HG03521 (cell line): ENCODE measurements around the gene NATD1.

Experiments used
- ATAC-seq: cut with Tn5 transposase; IDR thresholded peaks from one replicate; pipeline ENCODE4 v1.9.1; 2021; ENCODE audit warnings: mild to moderate bottlenecking, moderate library complexity; ENCODE audit not compliant: unreplicated experiment

NATD1 gene

DNA sequence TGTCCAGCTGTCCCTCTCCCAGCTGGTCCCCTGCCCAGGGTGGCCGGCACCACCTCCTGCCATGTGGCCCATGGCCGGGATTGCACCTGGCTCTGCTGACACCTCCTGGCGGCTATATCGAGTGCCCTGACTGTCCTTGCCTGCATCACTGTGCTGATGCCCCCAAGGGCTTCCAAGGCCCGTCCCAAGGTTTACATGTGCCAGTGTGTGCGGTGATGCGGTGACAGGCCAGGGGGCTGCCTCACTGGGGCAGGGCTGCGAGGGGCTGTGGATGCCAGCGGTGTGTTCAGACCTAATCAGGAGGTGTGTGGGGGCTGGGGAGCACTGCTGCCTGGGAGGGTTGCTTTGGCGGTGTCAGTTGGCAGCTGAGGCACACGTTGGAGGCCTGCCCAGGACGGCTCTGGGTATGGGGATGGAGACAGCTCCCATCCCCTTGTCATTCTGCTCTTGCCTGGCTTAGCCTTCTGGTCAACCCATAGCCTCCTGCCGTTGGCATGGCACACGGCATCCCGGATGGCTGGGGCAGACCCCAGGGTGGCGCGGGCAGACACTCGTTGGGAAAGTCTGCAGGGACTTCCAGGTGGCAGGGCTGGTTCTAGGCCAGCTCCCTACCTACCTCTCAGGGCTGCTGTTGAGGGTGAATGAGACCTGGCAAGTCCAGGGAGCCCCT is 36.8 kb upstream of the NATD1 start:
- no peak for ATAC-seq

GRCh38 chr17:21289175-21289901 is 36.1 kb upstream of the NATD1 start:
- ATAC-seq: no peak

DNA sequence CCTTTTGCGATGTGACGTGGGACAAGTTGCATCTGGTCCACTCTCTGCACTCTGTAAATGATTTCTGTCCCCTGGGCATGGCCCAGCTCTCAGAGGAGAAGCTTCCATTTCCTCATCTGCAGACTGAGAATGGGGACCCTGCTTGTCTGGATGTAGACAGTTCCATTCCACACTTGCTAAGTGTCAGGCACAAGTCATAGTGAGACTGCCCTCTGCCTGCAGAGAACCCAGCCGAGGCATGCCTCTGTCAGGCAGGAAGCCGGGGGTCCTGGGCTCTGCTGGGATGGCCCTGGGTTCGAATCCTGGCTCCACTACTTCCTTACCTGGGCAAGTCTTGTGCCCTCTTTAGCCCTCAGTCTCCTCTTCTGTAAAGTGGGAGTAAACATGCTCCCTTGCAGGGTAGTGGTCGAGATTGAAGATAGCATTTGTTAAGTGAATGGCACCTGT is 35.4 kb upstream of the NATD1 start:
- no peak for ATAC-seq

- peak; percentile 18 for ATAC-seq
Measured at GRCh38 chr17:21287703-21288449, 34.7 kb upstream of the NATD1 start.

GRCh38 chr17:21286909-21287702 is 33.9 kb upstream of the NATD1 start:
- no peak for ATAC-seq

- no peak for ATAC-seq
Measured at GRCh38 chr17:21286066-21286770, 33.0 kb upstream of the NATD1 start.

GRCh38 chr17:21285164-21286065 is 32.2 kb upstream of the NATD1 start:
- ATAC-seq: no peak

- peak; percentile 81 for ATAC-seq
Measured at GRCh38 chr17:21284319-21285163, 31.3 kb upstream of the NATD1 start, which contains the start of gene MAP2K3. MAP2K3 (plus strand) TSS chr17:21284711; CDS start chr17:21284921, 210 bp downstream.

GRCh38 chr17:21283482-21284318 is 30.5 kb upstream of the NATD1 start:
- ATAC-seq: peak; percentile 10

- no peak for ATAC-seq
Measured at GRCh38 chr17:21282850-21283249, 29.6 kb upstream of the NATD1 start.

GRCh38 chr17:21282231-21282630 is 29.0 kb upstream of the NATD1 start:
- no peak for ATAC-seq

DNA sequence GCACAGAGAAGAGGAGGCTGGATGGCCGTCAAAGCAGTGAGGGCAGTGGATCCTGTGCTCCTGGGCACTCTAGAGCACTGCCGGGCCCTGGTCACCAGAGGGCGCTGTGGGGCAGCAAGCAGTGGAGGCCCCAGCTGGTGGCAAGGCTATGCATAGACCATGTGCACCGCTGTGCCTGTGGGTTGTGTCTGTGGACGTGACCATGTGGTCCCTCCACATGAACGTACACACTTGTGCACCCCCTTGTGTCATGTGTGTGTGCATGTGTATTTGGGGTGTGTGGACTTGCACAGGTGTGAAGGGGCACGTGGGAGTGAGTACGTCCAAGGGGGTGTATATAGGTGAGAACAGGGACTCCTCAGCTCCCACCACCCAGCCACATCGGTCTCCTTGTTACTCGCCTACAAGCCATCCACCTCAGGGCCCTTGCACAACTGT is 26.9 kb upstream of the NATD1 start:
- no peak for ATAC-seq

DNA sequence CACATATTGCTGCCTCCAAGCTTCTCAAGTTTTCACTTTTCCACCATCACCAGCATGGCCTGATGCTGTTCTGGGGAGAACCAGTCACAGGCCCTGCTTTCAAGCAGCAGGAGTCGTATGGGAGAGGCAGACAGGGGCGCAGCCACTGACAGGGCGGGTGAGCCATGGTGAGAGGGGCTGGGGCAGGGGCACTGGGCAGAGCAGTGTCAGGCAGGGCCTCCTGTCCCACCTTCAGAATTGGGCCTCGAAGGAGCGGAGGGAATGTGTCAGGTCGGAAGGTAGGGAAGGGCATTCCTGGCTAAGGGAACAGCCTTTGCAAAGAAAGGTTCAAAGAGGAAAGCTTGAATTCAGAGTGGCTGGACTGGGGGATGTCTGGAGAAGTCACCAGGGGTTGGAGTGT is 26.4 kb upstream of the NATD1 start:
- no peak for ATAC-seq

DNA sequence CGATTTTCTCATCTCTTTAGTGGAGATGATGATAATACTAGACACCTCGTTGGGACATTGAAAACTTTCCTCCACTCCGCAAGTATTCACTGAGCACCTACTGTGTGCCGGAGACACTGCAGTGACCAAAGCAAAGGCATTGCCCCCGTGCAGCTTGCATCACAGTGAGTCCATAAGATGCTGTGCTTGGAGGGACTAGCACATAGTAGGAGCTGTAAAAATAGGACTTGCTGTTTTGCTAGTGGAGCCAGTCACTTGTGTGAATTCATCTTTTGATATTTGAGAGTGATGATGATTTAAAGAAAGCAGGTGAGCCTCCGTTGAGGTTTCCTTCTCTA is 26.0 kb upstream of the NATD1 start:
- no peak for ATAC-seq

DNA sequence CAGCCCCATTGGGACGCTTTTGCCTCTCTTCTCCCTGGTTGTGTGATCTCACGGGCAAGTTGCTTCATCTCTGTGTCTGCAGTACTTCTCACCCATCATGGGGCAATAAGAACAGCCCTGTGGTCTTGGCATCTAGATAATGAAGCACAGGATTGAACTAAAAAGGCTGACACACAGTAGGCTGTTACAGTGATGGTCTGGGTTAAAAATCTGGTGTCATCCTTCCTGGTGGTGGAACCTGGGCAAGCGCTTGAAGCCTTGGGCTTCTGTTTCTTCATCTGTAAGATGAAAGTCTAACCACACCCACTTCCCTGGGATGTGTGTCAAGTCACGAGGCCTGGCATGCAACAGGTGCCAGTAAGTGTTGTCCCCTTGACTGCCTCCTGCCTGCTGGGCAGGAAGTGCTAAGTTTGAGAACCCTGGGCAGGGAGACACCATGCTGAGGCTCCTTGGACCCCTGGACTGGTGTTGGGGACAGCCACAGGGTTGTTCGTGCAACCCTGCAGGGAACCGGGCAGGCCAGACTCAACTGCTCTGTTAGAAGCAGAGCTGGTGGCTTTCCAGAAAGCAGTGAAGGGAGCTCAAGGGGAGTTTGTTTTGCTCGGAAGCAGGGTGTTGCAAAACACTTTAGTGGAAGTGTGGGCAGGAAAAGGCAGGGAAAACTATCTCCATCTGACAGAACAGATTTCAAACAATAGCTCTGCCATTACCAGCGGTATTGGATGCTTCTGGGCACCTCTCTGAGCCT is 25.4 kb upstream of the NATD1 start:
- no peak for ATAC-seq

GRCh38 chr17:21277332-21277731 is 24.1 kb upstream of the NATD1 start:
- no peak for ATAC-seq

DNA sequence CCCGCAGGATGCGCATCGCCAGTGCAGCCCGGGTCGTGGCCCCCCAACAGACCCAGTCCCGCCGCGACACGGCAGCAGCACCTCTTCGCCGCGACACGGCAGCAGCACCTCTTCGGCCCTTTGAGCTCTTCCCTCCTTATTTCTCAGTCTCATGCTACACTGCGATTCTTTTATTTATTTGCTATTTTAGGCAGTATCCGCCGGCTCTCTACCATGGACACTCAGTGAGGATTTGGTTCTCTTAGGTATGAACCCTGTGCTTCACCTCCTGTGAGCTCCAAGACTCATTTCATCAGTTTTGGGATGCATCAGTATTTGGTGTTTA is 23.0 kb upstream of the NATD1 start:
- no peak for ATAC-seq
